ENCODE data around the gene TMEM9. TPM values are rescaled to one million over a fixed set of nuclear protein-coding genes. Genes with fewer than 3 reads are reported as not detected.

TMEM9 gene
- total RNA-seq = 61.2 and 71.0 TPM in 2 replicates

GRCh38 chr1:201154389-201155165 is at the start of gene TMEM9:
Gene TMEM9 (minus strand): TSS chr1:201154474. CDS start chr1:201153923, 551 bp downstream.

DNA sequence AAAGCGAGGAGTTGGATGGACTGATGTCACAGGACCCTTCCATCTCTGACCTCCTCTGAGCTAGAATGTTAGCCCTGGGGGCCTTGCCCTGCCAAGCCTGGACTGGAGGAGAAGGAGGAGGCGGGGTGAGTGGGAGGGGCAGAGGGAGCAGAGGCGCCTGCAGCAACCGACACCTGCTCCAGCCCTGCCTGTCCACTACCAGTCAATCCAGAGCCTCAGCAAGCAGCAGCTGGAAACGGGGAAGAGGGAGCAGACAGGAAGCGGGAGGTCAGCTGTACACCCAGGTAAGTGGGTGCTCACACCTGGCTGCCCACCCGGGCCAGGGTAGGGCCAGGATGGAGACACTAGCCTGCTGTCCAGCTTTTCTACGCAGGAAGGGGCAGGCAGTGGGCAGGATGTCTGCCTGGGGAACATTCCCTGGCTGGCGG is 36.4 kb upstream of the TMEM9 start, which contains the start of gene IGFN1:
TSS of gene IGFN1 (plus strand) at position 201 of the 428 bp plus-strand sequence. CDS start 2,470 bp downstream, outside the sequence.

DNA sequence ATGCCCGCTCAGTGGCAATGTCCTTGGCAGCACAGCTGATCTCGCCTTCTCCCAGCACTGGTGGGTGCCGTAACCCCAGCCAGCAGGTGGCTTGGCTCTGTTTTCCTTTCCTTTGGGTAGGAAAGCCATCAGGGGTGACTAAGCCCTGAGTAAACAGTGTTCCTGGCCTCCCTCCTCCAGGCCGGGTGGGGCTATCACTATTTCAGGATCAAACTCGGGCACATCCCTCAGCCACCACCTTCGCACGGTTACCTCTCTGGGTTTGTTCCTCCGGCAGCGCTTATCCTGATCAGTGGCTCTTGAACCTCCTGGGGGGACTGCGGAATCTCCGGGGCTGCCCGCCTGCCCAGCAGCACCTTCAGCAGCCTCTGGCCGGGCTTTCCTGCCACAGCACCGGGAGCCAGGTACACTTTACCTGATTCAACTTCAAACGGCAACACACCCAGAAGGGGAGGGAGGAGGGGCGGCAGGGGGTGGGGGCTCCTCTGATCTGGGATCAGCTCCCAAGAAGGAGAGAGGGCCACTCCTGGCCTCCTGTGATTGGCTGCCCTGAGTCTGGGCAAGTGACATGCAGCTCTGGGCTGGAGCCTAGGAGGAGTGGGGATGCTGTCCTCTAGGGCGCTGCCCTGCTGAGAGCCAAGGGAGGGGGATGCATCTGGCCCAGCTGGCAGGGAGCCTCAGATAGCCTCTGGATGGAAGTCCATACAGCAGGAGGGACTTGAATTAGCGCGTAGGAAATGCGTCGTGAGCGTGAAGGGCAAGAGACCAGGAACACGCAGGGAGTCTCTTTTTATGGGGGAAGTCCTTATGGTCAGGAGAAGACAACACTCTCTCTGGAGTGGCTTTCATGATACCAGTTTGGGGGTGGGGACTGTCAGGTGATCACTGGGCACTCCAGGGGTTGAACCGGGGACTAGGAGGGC is 27.2 kb downstream of the TMEM9 start, which contains the start of gene ASCL5:
TSS of gene ASCL5 (minus strand) at position 353 of the 923 bp plus-strand sequence. CDS start 11,812 bp downstream, outside the sequence.

DNA sequence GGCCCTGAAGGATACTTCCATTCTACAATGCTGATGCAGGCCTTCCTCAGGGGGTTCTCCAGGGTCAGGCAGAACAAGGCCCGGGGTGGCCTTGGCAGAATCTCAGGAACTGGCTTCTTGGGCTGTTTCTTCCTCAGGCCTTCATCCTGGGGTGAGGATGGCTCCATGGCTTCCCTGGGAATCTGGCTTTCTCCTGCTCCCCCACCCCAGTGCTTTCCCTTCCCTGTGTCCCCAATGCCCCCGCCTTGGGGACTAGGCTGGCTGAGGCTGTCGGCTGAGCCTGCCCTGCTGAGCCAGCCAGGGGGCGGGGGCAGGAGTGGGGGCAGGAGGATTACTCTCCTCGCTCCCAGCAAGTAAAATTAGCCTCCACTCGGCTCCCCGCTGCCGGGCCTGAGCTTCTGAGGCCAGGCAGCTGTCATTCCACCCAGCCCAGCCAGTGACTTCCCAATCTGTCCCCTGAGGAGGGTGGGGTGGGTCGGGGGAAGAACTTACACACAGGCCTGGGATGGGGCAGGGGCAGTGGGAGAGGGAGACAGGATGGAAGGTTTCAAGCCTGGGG is 42.0 kb downstream of the TMEM9 start, which contains the start of gene CACNA1S:
TSS of gene CACNA1S (minus strand) at position 254 of the 559 bp plus-strand sequence. CDS start at position 167, 87 bp downstream.

Other genes starting within 250 kb of the TMEM9 start
- gene KIF21B, start 130.8 kb downstream of the TMEM9 start, total RNA-seq = 1.2 and 2.9 TPM in 2 replicates
- gene CACNA1S, start 42.0 kb downstream of the TMEM9 start, total RNA-seq = not detected in 2 replicates
- gene ASCL5, start 27.3 kb downstream of the TMEM9 start, total RNA-seq = not detected in 2 replicates
- gene IGFN1, start 36.4 kb upstream of the TMEM9 start, total RNA-seq = not detected in 2 replicates
- 68.9 and 94.7 TPM in 2 replicates for gene PKP1, start 129.0 kb upstream of the TMEM9 start, total RNA-seq
- not detected in 2 replicates for gene TNNT2, start 223.2 kb upstream of the TMEM9 start, total RNA-seq
- 140 and 142 TPM in 2 replicates for gene LAD1, start 244.8 kb upstream of the TMEM9 start, total RNA-seq